Spleen (tissue), 7 donors: ENCODE measurements around the gene VDAC2.
A peak's percentile ranks its signal among the peaks of the same experiment; 100 is the strongest.

Experiments
- POLR2A ChIP-seq, 3 donors: fragments of 450-650 bp; IDR thresholded peaks; one replicate each; pipeline ENCODE4 v1.5.1; 2017; ENCODE audit warnings: antibody characterized with exemption in 3 of 3, mild to moderate bottlenecking in 1 of 3
- POLR2AphosphoS5 ChIP-seq, 3 donors: sonication (generic); formaldehyde crosslinking; IDR thresholded peaks; one replicate each; pipeline ENCODE4 v1.5.1; 2017; ENCODE audit warnings: antibody characterized with exemption in 3 of 3
- TF ChIP-seq, protein P1 (sequence below), 11 experiments: fragments of 200-600 bp in 7 of 11; fragments of 450-650 bp in 4 of 11; sonication (generic) in 4 of 11; IDR thresholded peaks in 8 of 11; conservative IDR thresholded peaks in 3 of 11; 1 replicate in 7 of 11; 2 replicates in 4 of 11; pipeline versions ENCODE4 v1.4.0 to v1.8.0; 2016 to 2021; ENCODE audit warnings: antibody characterized with exemption in 11 of 11, inconsistent platforms in 4 of 11, mild to moderate bottlenecking in 1 of 11
- donor health status: DM: no; HTN: no; CAD: no; lungs with moderate emphysema.
- donor health status: DM: no; HTN: no; CAD: no.
- donor health status: DM: no; HTN: no; CAD: no.

DNA sequence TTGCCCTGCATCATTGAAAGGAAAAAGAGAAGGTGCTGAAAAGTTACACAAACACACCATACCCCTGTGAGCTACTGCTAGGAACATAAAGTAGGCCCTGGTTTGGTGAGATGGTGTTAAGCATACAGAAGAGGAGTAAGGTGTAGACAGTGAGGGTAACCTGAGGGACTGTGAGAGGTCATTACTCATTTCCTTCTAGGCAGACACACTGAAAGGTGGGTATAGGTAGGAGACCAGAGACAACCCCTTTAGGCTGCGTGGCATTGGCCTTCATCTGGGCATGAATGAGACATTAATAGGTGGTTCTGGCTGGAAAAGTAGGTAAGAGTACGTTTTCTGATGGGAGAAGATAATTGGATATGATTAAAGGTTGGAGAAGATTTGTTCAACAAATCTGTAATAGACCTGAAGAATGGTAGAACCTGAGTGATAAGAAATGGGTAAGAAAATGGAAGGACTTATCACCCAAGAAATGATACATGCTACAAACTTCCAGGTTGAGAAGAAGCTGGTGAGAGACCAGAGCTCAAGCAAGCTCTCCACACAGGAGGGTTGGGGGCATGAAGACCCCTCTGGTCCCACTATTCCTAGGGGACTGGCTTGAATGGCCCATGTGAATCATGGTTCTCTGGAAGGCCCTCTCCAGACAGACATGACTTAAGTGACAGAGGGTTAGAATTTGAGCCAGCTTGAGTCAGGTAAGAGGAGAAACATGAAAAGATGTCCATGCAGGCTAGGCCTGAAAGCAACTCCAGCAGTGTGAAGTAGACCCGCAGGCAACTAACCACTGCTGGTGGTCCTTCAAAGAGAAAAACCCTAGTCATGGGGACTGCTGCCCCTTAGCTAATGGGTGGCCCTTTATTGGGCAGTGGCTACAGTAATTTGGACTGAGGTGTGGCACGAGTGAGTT lies 21.3 kb downstream of the VDAC2 start:
- TF ChIP-seq, protein P1, sequence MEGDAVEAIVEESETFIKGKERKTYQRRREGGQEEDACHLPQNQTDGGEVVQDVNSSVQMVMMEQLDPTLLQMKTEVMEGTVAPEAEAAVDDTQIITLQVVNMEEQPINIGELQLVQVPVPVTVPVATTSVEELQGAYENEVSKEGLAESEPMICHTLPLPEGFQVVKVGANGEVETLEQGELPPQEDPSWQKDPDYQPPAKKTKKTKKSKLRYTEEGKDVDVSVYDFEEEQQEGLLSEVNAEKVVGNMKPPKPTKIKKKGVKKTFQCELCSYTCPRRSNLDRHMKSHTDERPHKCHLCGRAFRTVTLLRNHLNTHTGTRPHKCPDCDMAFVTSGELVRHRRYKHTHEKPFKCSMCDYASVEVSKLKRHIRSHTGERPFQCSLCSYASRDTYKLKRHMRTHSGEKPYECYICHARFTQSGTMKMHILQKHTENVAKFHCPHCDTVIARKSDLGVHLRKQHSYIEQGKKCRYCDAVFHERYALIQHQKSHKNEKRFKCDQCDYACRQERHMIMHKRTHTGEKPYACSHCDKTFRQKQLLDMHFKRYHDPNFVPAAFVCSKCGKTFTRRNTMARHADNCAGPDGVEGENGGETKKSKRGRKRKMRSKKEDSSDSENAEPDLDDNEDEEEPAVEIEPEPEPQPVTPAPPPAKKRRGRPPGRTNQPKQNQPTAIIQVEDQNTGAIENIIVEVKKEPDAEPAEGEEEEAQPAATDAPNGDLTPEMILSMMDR (IDR thresholded peaks at IDR 0.05 in 8 of 11, conservative IDR thresholded peaks at IDR 0.05 in 3 of 11): no peak
- peak in 1 of 3 donors; percentile 48 for TF ChIP-seq POLR2AphosphoS5 (IDR thresholded peaks at IDR 0.05)
- TF ChIP-seq POLR2A (IDR thresholded peaks at IDR 0.05): no peak
